Heart right ventricle (tissue), 16 donors: Measurements from ENCODE around the gene FSD1. TPM values are rescaled to one million over a fixed set of nuclear protein-coding genes. Genes with fewer than 3 reads are reported as not detected.

Experiments
- ATAC-seq, 8 donors: fragments of 200-7000 bp; cut with Tn5 transposase; one replicate each; pipeline ENCODE4 v1.9.1; 2020; ENCODE audit warnings: mild to moderate bottlenecking in 8 of 8, moderate library complexity in 8 of 8, moderate number of reproducible peaks in 1 of 8
- DNase-seq, 2 donors: peaks; one replicate each; pipeline ENCODE4 v3.0.0-alpha.2; 2020
- H3K27ac ChIP-seq, 10 donors: fragments of 200-600 bp; sonication (generic) in 2 of 10; one replicate each; pipeline versions ENCODE4 v1.5.0 to v1.8.0; 2020 to 2022; ENCODE audit warnings: mild to moderate bottlenecking in 3 of 10
- H3K27me3 ChIP-seq, 7 donors: fragments of 200-600 bp; one replicate each; pipeline ENCODE4 v1.8.0; 2021 to 2022; ENCODE audit warnings: mild to moderate bottlenecking in 2 of 7
- H3K36me3 ChIP-seq, 9 donors: fragments of 200-600 bp; sonication (generic) in 1 of 9; one replicate each; pipeline versions ENCODE4 v1.5.0 to v1.8.0; 2020 to 2022; ENCODE audit warnings: mild to moderate bottlenecking in 2 of 9
- H3K4me1 ChIP-seq, 9 donors: fragments of 200-600 bp; sonication (generic) in 1 of 9; one replicate each; pipeline versions ENCODE4 v1.5.0 to v1.8.0; 2020 to 2022; ENCODE audit warnings: mild to moderate bottlenecking in 4 of 9
- H3K4me3 ChIP-seq, 10 donors: fragments of 200-600 bp; sonication (generic) in 2 of 10; one replicate each; pipeline versions ENCODE4 v1.5.0 to v1.8.0; 2020 to 2022; ENCODE audit warnings: mild to moderate bottlenecking in 7 of 10, moderate library complexity in 2 of 10
- H3K9me3 ChIP-seq, 11 donors: fragments of 200-600 bp in 10 of 11; sonication (generic) in 2 of 11; one replicate each; pipeline versions ENCODE4 v1.5.0 to v1.8.0; 2013 to 2022; ENCODE audit warnings: mild to moderate bottlenecking in 2 of 11, control low read depth in 1 of 11, moderate library complexity in 1 of 11
- CTCF ChIP-seq, 9 donors: fragments of 200-600 bp; sonication (generic) in 2 of 9; IDR thresholded peaks; one replicate each; pipeline versions ENCODE4 v1.5.0 to v1.8.0; 2021 to 2022; ENCODE audit warnings: antibody characterized with exemption in 9 of 9, mild to moderate bottlenecking in 5 of 9, moderate library complexity in 1 of 9
- WGBS, 2 donors: extraction: QIAGEN DNeasy Blood & Tissue Kit; methylation state at CpG; one replicate each; pipeline ENCODE4 v1.1.7; 2013; ENCODE audit warnings: inconsistent platforms in 1 of 2; 5-methylcytosine and 5-hydroxymethylcytosine counted together
- intact Hi-C, 10 donors: fragments of 100-400 bp; cut with DNase I; formaldehyde crosslinking; loops; one replicate each; pipeline versions ENCODE4 v1.11.1 to v1.14.2; 2022
- polyA plus RNA-seq, 2 donors: library from polyadenylated mRNA; stranded (reverse); fragments of 200-250 nt; gene quantifications; one replicate each; pipeline ENCODE4 v1.2.3, GENCODE V29; 2013
- total RNA-seq, 10 donors: library from RNA; stranded (reverse); fragmentation: NEBNext Ultra II Directional in 3 of 10; extraction: Animal tissue kit (Norgen Biotek cat#: 25700) in 3 of 10; gene quantifications; one replicate each; pipeline versions ENCODE4 v1.2.1 to v1.2.4, GENCODE V29; 2021 to 2023
- donor health status: Arrhythmogenic right ventricular cardiomyopathy.
- donor health status: ischemic (EF 13 %, LVEDD 7.1; RV severe dilation, severe dysfunction).
- donor health status: healthy with polysubstance abuse.
- donor health status: DM: no; HTN: yes; CAD: no.
- donor health status: DM: no; HTN: no; CAD: no.
- donor health status: ischemic (EF 25% LVEDD 6.9; RV normal size, moderate dysfunction).
- donor health status: ischemic (EF 25% LVEDD 5.7; RV mildly dilated, moderate dysfunction).
- donor health status: healthy.
- donor health status: DM: yes; HTN: yes; CAD: no.
- donor health status: Ischemic cardiomyopathy.
- donor health status: ischemic (EF 35%, LVEDD 5.7; RV mildly dilated, moderate dysfunction).
- donor health status: nonischemic (EF 11% LVEDD 7.7; RV severe dilation, severe dysfunction).
- donor health status: DM: yes; HTN: yes; CAD: no.
- donor health status: PGD.
- donor health status: ischemic (EF 29% LVEDD 5.4; RV normal size, mild dysfunction).
- donor health status: nonischemic (EF 23%, LVEDD 6.1; RV moderate dilation, normal function).

Gene FSD1
- total and polyA plus RNA-seq, 12 donors: 0.10 to 0.25 TPM; not detected in 10

DNA sequence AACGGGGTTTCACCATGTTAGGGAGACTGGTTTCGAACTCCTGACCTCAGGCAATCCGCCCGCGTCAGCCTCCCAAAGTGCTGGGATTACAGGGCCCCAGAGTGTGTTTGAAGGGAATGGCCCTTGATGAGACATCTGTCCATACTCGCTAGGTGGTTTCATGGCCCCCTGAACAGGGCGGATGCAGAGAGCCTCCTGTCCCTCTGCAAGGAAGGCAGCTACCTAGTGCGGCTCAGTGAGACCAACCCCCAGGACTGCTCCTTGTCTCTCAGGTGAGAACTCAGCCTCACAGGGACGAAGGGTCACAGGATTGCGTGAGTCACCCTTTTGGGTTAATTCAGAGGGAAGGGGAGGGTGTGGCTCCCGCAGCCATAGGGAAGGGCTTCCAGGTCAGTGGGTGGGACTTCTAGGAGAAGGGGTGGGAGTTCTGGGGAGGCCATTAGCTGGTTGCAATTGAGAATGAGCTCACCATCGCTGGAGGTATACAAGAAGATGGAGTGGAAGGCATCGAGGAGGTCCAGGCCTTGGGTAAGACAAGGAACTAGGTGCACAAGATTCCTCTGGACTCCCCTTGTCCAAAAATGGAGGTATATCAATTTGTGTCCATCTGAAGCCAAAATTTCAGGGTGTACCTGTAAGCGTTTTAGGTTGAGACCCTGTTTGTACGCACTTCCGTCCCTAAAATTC is 16.2 kb upstream of the FSD1 start:
- Histone ChIP-seq H3K9me3 (no peaks in the 10 kb centered on the region), H3K27me3 (peaks cover 0 to 37% (median 26%) of the 10 kb centered on the region in 7 donors), H3K4me1 (no peaks in the 10 kb centered on the region), H3K27ac (no peak overlapping the region), H3K36me3 (no peaks in the 10 kb centered on the region), H3K4me3 (no peak overlapping the region)
- 85 to 88% methylated on average over 16 of the region's 16 CpGs for WGBS, 2 donors
- no peak for DNase-seq
- no peak for ATAC-seq
- intact Hi-C loops: no loop called here
- no peak for TF ChIP-seq CTCF (IDR thresholded peaks at IDR 0.05)

GRCh38 chr19:4291184-4291732 is 13.1 kb upstream of the FSD1 start:
- no peak for DNase-seq
- no peak overlapping the region for H3K27ac ChIP-seq
- intact Hi-C loops: no loop called here
- no peaks in the 10 kb centered on the region for H3K4me1 ChIP-seq
- no peaks in the 10 kb centered on the region for H3K36me3 ChIP-seq
- H3K9me3 ChIP-seq: no peaks in the 10 kb centered on the region
- TF ChIP-seq CTCF (IDR thresholded peaks at IDR 0.05): no peak
- H3K4me3 ChIP-seq: no peak overlapping the region
- no peak for ATAC-seq
- WGBS, 2 donors: 60 to 64% methylated on average over 8 of the region's 8 CpGs
- peaks cover 0 to 44% (median 18%) of the 10 kb centered on the region in 7 donors for H3K27me3 ChIP-seq

- no peak for TF ChIP-seq CTCF (IDR thresholded peaks at IDR 0.05)
- no peak overlapping the region for H3K27ac ChIP-seq
- intact Hi-C loops: no loop called here
- WGBS, 2 donors: 80% methylated on average over 15 of the region's 15 CpGs
- no peaks in the 10 kb centered on the region for H3K4me1 ChIP-seq
- H3K9me3 ChIP-seq: no peaks in the 10 kb centered on the region
- DNase-seq: no peak
- H3K4me3 ChIP-seq: no peak overlapping the region
- H3K27me3 ChIP-seq: peaks cover 0 to 46% (median 28%) of the 10 kb centered on the region in 7 donors
- no peaks in the 10 kb centered on the region for H3K36me3 ChIP-seq
- no peak for ATAC-seq
Observed at GRCh38 chr19:4292515-4292914, 11.9 kb upstream of the FSD1 start.

DNA sequence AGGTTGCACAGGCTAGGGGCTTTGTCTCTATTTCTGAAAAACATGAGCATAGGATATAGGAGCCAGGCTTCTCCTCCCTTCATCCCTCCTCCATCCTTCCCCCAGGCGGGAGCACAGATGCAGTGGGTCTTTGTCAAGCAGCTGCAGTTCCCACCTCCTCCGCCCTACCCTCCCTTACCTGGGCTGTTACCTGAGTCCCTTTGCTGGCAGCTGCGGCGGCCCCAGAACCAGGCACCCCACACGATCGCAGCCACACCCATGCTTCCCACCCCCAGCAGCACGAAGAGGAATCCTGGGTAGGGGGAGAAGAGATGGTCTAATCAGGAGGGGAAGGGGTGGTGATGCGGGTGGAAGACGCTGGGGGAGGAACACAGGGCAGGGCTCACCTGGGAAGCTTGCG is 10.0 kb upstream of the FSD1 start:
- no peak overlapping the region for H3K27ac ChIP-seq
- no peak for DNase-seq
- H3K36me3 ChIP-seq: no peaks in the 10 kb centered on the region
- no peaks in the 10 kb centered on the region for H3K9me3 ChIP-seq
- 28 to 34% methylated on average over 10 of the region's 10 CpGs for WGBS, 2 donors
- TF ChIP-seq CTCF (IDR thresholded peaks at IDR 0.05): no peak
- no peak overlapping the region for H3K4me3 ChIP-seq
- H3K4me1 ChIP-seq: no peaks in the 10 kb centered on the region
- ATAC-seq: no peak
- peaks cover 0 to 50% (median 28%) of the 10 kb centered on the region in 7 donors for H3K27me3 ChIP-seq
- intact Hi-C loops: no loop called here
